Breast epithelium (tissue), 4 donors: ENCODE data around the gene KLHDC8A. TPM values are rescaled to one million over a fixed set of nuclear protein-coding genes. Genes with fewer than 3 reads are reported as not detected.

Experiments
- DNase-seq, 2 donors: peaks; one replicate each; pipeline ENCODE4 v3.0.0-alpha.2; 2019; ENCODE audit warnings: low spot score in 2 of 2
- H3K27ac ChIP-seq, 2 donors: fragments of 200-600 bp; sonication (generic) in 1 of 2; one replicate each; pipeline ENCODE4 v1.5.1; 2016 to 2019; ENCODE audit warnings: mild to moderate bottlenecking in 1 of 2
- H3K27me3 ChIP-seq, 2 donors: fragments of 200-600 bp; sonication (generic) in 1 of 2; one replicate each; pipeline versions ENCODE4 v1.5.1 to v1.6.0; 2017 to 2019; ENCODE audit warnings: control low read depth in 1 of 2, mild to moderate bottlenecking in 1 of 2
- H3K36me3 ChIP-seq: fragments of 200-600 bp; one replicate; pipeline ENCODE4 v1.5.1; 2019
- H3K4me1 ChIP-seq, 2 donors: fragments of 200-600 bp; sonication (generic); one replicate each; pipeline ENCODE4 v1.5.1; 2016 to 2019; ENCODE audit warnings: control low read depth in 1 of 2
- H3K4me3 ChIP-seq, 3 donors: fragments of 200-600 bp; sonication (generic); 1 replicate in 2 of 3; 2 replicates in 1 of 3; pipeline ENCODE4 v1.5.1; 2016 to 2019; ENCODE audit warnings: mild to moderate bottlenecking in 3 of 3, moderate library complexity in 2 of 3
- H3K9me3 ChIP-seq, 2 donors: fragments of 200-600 bp; sonication (generic) in 1 of 2; one replicate each; pipeline ENCODE4 v1.5.1; 2016 to 2019; ENCODE audit warnings: control low read depth in 1 of 2
- POLR2A ChIP-seq: fragments of 450-650 bp; IDR thresholded peaks from one replicate; pipeline ENCODE4 v1.6.1; 2016; ENCODE audit warnings: antibody characterized with exemption, mild to moderate bottlenecking, moderate library complexity
- POLR2AphosphoS5 ChIP-seq, 3 donors: sonication (generic); formaldehyde crosslinking; IDR thresholded peaks; one replicate each; pipeline ENCODE4 v1.6.1; 2017; ENCODE audit warnings: antibody characterized with exemption in 3 of 3
- intact Hi-C: fragments of 100-400 bp; cut with DNase I; formaldehyde crosslinking; loops from one replicate; pipeline ENCODE4 v1.15.1; 2023; ENCODE audit warnings: low total_unique reads
- total RNA-seq, 3 donors: library from RNA; depleted of rRNA; stranded (reverse); fragments of >200 nt; gene quantifications; one replicate each; pipeline ENCODE4 v1.1.0, GENCODE V29; 2016
- TF ChIP-seq, protein P1 (sequence below), 3 donors: fragments of 450-650 bp; IDR thresholded peaks; one replicate each; pipeline ENCODE4 v1.5.1; 2016 to 2017; ENCODE audit warnings: antibody characterized with exemption in 3 of 3, mild to moderate bottlenecking in 3 of 3, moderate library complexity in 3 of 3

The KLHDC8A gene
- total RNA-seq, 3 donors from 2014 or later, result not detected

DNA sequence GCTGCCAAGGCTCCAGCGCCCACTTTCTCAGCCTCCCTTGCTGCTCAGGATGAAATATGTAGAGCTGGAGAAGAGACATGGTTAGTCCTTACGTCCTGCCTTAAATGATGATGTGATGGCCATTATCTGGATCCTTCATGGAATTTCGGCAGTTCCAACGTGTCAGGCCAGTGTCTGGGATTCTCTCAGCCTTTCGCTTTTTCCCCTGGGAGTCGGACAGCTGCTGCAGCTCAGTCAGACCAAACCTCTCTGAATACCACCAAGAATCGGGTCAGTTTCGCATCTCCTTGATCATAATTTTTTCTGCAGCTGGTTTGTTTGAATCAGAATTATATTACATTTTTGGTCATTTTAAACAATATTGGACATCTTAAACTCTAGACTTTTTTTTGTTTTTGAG lies 22.3 kb upstream of the KLHDC8A start:
- H3K27ac ChIP-seq, result no peak overlapping the region
- H3K9me3 ChIP-seq, result no peaks in the 10 kb centered on the region
- DNase-seq, result no peak
- no peaks in the 10 kb centered on the region for H3K4me1 ChIP-seq
- H3K27me3 ChIP-seq, result no peaks in the 10 kb centered on the region
- no peaks in the 10 kb centered on the region for H3K36me3 ChIP-seq
- TF ChIP-seq, protein P1, sequence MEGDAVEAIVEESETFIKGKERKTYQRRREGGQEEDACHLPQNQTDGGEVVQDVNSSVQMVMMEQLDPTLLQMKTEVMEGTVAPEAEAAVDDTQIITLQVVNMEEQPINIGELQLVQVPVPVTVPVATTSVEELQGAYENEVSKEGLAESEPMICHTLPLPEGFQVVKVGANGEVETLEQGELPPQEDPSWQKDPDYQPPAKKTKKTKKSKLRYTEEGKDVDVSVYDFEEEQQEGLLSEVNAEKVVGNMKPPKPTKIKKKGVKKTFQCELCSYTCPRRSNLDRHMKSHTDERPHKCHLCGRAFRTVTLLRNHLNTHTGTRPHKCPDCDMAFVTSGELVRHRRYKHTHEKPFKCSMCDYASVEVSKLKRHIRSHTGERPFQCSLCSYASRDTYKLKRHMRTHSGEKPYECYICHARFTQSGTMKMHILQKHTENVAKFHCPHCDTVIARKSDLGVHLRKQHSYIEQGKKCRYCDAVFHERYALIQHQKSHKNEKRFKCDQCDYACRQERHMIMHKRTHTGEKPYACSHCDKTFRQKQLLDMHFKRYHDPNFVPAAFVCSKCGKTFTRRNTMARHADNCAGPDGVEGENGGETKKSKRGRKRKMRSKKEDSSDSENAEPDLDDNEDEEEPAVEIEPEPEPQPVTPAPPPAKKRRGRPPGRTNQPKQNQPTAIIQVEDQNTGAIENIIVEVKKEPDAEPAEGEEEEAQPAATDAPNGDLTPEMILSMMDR (IDR thresholded peaks at IDR 0.05), result no peak
- TF ChIP-seq POLR2AphosphoS5 (IDR thresholded peaks at IDR 0.05) (no peak), POLR2A (no peak)
- intact Hi-C loops, result no loop called here
- no peak overlapping the region for H3K4me3 ChIP-seq

DNA sequence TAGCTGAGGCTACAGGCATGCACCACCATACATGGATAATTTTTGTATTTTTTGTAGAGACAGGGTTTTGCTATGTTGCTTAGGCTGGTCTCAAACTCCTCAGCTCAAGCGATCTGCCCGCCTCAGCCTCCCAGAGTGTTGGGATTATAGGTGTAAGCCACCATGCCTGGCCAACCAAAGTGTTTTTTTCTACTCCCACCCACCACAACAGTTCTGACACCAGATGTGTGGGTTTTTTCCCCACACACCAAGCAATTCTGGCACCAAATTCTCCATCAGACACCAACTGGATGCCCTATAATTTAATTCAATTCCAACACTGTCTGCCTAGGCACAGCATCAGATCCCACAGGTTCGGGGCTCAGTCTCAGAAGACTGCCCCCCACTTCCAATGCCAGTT lies 20.6 kb upstream of the KLHDC8A start:
- Histone ChIP-seq H3K4me1 (no peaks in the 10 kb centered on the region), H3K36me3 (no peaks in the 10 kb centered on the region)
- TF ChIP-seq POLR2AphosphoS5 (IDR thresholded peaks at IDR 0.05) (no peak), POLR2A (no peak)
- TF ChIP-seq, protein P1 (IDR thresholded peaks at IDR 0.05), result no peak

DNA sequence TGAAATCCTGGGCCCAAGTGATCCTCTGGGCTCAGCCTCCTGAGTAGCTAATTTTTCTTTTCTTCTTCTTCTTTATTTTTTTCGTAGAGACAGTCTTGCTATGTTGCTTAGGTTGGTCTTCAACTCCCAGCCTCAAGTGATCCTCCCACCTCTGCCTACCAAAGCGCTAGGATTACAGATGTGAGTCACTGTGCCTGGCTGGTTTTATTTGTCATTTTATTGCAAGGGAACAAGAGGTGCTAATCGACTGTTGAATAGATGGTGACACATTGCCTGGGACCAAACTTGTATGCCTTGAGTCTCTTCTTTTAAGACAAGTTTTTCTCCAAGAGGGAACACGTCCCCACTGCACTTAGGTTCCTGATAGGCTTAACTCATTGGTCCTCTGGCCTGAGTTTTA lies 20.0 kb upstream of the KLHDC8A start:
- Histone ChIP-seq H3K4me1 (no peaks in the 10 kb centered on the region), H3K36me3 (no peaks in the 10 kb centered on the region), H3K9me3 (no peaks in the 10 kb centered on the region), H3K27me3 (no peaks in the 10 kb centered on the region), H3K4me3 (no peak overlapping the region), H3K27ac (no peak overlapping the region)
- no peak for DNase-seq
- intact Hi-C loops, result no loop called here
- TF ChIP-seq POLR2AphosphoS5 (IDR thresholded peaks at IDR 0.05), result no peak
- TF ChIP-seq POLR2A, result no peak
- TF ChIP-seq, protein P1 (IDR thresholded peaks at IDR 0.05), result no peak

More for the DNA sequence above, 20.6 kb upstream of the KLHDC8A start:
- DNase-seq, result no peak
- intact Hi-C loops, result no loop called here
- Histone ChIP-seq H3K27ac (no peak overlapping the region), H3K9me3 (no peaks in the 10 kb centered on the region), H3K27me3 (no peaks in the 10 kb centered on the region), H3K4me3 (no peak overlapping the region)

DNA sequence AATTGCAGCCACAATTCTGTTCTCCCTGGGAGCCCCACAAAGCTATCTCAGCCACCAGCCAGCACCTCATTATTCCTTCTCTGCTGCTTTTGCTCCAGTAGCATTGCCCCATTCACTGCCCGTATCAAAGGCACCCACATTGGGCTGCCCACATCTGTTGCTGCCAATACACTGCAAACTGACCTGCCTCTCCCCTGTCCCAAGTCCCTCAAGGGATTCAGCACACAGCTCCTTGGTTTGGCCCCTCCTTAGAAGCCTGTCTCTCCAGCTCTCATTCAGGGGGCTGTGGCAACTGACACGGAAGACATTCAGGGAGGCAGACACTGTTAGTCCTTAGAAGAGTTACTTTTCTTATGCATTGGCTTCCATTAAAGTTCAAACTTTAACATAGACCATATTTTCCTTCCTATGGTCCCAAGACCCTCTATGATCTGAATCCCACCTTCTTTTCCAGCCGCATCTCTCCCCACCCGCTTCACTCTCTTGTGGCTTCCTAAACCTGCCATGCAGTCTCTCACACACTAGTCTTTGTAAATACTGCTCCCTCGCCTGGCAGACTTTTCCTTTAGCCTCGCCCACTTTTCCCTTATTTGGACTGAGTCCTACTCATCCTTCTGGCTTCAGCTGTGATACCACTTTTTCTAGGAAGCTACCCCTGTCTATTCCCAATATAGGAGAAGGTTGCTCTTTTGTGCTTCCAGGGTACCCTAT lies 19.3 kb upstream of the KLHDC8A start:
- TF ChIP-seq POLR2AphosphoS5 (IDR thresholded peaks at IDR 0.05), result no peak
- TF ChIP-seq, protein P1 (IDR thresholded peaks at IDR 0.05), result no peak
- no peak for TF ChIP-seq POLR2A
- Histone ChIP-seq H3K36me3 (no peaks in the 10 kb centered on the region), H3K9me3 (no peaks in the 10 kb centered on the region), H3K27me3 (no peaks in the 10 kb centered on the region), H3K4me1 (no peaks in the 10 kb centered on the region), H3K4me3 (no peak overlapping the region), H3K27ac (no peak overlapping the region)
- DNase-seq, result peak in 1 of 2 donors; percentile 40
- intact Hi-C loops, result no loop called here

DNA sequence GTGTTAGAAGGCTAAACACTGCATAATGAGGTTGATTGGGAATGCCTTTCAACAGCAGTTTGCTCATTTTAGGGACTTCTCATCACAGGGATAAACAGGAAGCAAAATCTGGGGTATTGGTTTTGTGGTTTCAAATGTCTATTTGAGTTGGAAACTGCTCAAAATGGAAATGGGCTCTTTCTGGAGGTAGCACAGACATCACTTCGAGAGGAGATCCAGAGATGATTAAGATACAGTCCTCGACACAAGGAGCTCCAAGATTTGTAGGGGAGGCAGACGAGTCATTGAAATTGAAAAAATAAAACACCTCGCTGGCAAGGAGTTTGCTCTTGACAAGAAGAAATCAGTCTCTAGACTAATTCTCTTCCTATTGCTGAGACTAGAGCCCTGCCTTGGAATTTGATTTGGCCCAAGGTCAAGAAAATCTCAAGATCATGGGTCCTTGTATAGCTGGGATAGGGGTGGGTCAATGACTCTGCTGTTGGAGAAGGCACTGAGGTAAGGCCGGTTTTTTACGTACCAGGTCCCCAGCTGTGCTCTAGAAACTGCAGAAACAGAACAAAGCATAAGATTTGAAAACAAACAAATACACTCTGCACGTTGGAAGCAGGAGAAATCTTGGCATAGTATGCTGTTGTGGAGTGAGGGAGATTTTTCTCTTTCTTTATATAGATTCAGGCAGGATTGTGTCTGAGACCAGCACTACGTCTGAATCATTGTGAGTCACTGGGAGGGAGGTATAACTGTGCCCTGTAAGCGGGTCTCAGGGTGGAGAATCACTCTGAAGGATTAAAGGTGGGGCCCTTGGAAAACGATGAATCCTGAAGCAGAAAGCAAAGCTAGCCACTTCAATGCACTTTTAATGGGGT lies 17.7 kb upstream of the KLHDC8A start:
- Histone ChIP-seq H3K4me3 (no peak overlapping the region), H3K27me3 (no peaks in the 10 kb centered on the region), H3K9me3 (no peaks in the 10 kb centered on the region), H3K27ac (no peak overlapping the region), H3K4me1 (no peaks in the 10 kb centered on the region), H3K36me3 (no peaks in the 10 kb centered on the region)
- no peak for TF ChIP-seq POLR2A
- TF ChIP-seq, protein P1 (IDR thresholded peaks at IDR 0.05), result no peak
- TF ChIP-seq POLR2AphosphoS5 (IDR thresholded peaks at IDR 0.05), result no peak
- intact Hi-C loops, result no loop called here
- no peak for DNase-seq
